Breast epithelium (tissue), 4 donors: ENCODE measurements around the gene AQP5. TPM values are rescaled to one million over a fixed set of nuclear protein-coding genes. Genes with fewer than 3 reads are reported as not detected.

Experiments
- DNase-seq, 2 donors: peaks; one replicate each; pipeline ENCODE4 v3.0.0-alpha.2; 2019; ENCODE audit warnings: low spot score in 2 of 2
- H3K27ac ChIP-seq, 2 donors: fragments of 200-600 bp; sonication (generic) in 1 of 2; one replicate each; pipeline ENCODE4 v1.5.1; 2016 to 2019; ENCODE audit warnings: mild to moderate bottlenecking in 1 of 2
- H3K27me3 ChIP-seq, 2 donors: fragments of 200-600 bp; sonication (generic) in 1 of 2; one replicate each; pipeline versions ENCODE4 v1.5.1 to v1.6.0; 2017 to 2019; ENCODE audit warnings: control low read depth in 1 of 2, mild to moderate bottlenecking in 1 of 2
- H3K36me3 ChIP-seq: fragments of 200-600 bp; one replicate; pipeline ENCODE4 v1.5.1; 2019
- H3K4me1 ChIP-seq, 2 donors: fragments of 200-600 bp; sonication (generic); one replicate each; pipeline ENCODE4 v1.5.1; 2016 to 2019; ENCODE audit warnings: control low read depth in 1 of 2
- H3K4me3 ChIP-seq, 3 donors: fragments of 200-600 bp; sonication (generic); 1 replicate in 2 of 3; 2 replicates in 1 of 3; pipeline ENCODE4 v1.5.1; 2016 to 2019; ENCODE audit warnings: mild to moderate bottlenecking in 3 of 3, moderate library complexity in 2 of 3
- H3K9me3 ChIP-seq, 2 donors: fragments of 200-600 bp; sonication (generic) in 1 of 2; one replicate each; pipeline ENCODE4 v1.5.1; 2016 to 2019; ENCODE audit warnings: control low read depth in 1 of 2
- CTCF ChIP-seq, 3 donors: fragments of 450-650 bp; IDR thresholded peaks; one replicate each; pipeline ENCODE4 v1.5.1; 2016 to 2017; ENCODE audit warnings: antibody characterized with exemption in 3 of 3, mild to moderate bottlenecking in 3 of 3, moderate library complexity in 3 of 3
- POLR2A ChIP-seq: fragments of 450-650 bp; IDR thresholded peaks from one replicate; pipeline ENCODE4 v1.6.1; 2016; ENCODE audit warnings: antibody characterized with exemption, mild to moderate bottlenecking, moderate library complexity
- POLR2AphosphoS5 ChIP-seq, 3 donors: sonication (generic); formaldehyde crosslinking; IDR thresholded peaks; one replicate each; pipeline ENCODE4 v1.6.1; 2017; ENCODE audit warnings: antibody characterized with exemption in 3 of 3
- intact Hi-C: fragments of 100-400 bp; cut with DNase I; formaldehyde crosslinking; loops from one replicate; pipeline ENCODE4 v1.15.1; 2023; ENCODE audit warnings: low total_unique reads
- total RNA-seq, 3 donors: library from RNA; depleted of rRNA; stranded (reverse); fragments of >200 nt; gene quantifications; one replicate each; pipeline ENCODE4 v1.1.0, GENCODE V29; 2016

The AQP5 gene
- total RNA-seq, 3 donors from 2014 or later, result 3.1 to 4.6 TPM; not detected in 1

DNA sequence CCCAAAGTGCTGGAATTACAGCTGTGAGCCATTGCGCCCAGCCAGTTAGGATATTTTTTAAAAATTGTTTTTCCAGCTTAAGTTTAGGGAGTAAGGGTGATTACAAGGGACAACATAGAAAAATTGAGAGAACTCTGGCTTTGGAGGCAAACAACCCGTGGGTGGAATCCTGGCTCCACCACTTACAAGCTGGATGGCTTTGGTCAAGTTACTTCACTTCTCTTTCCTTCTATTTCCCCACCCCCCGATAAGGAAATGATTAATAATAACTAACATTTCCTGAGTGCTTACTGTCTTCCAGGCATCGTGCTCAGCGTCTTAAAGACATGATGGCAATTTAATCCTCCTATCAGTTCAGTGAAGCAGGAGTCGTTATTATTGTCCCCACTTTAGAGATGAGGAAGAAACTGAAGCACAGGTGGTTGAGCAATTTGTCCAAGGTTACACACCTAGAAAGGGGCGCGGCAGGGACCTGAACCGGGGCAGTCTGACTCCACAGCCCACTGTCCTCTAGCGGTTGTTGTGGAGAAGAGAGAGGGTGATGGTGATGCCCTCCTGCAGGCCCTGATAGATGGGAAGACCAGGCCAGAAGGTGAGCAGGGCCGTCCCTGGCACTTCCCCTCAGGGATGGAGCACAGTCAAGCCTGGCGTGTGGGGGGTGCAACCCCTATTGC is 41.3 kb upstream of the AQP5 start:
- Histone ChIP-seq H3K4me3 (no peak overlapping the region), H3K36me3 (no peaks in the 10 kb centered on the region), H3K4me1 (no peaks in the 10 kb centered on the region), H3K9me3 (no peaks in the 10 kb centered on the region), H3K27ac (peak overlapping the region in 1 of 2 donors; percentile 62), H3K27me3 (no peaks in the 10 kb centered on the region)
- intact Hi-C loops, result no loop called here
- peak in 1 of 2 donors; percentile 30 for DNase-seq
- no peak for TF ChIP-seq POLR2AphosphoS5 (IDR thresholded peaks at IDR 0.05)
- no peak for TF ChIP-seq POLR2A
- TF ChIP-seq CTCF (IDR thresholded peaks at IDR 0.05), result no peak

DNA sequence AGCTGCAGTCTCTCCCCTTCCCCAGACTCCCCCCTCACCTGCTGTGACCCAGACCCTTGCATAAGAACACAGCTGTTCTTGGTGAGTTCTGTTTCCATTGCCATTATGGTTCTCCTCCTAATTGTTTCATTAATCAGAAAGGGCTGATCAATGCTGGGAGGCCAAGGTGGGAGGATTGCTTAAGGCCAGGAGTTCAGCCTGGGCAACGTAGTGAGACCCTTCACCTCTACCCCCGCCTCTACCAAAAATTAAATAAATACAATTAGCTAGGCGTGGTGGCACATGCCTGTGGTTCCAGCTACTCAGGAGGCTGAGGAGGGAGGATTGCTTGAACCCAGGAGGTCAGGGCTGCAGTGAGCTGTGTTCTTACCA is 40.8 kb upstream of the AQP5 start:
- no peaks in the 10 kb centered on the region for H3K4me1 ChIP-seq
- no peaks in the 10 kb centered on the region for H3K27me3 ChIP-seq
- no peak for DNase-seq
- H3K27ac ChIP-seq, result peak overlapping the region in 1 of 2 donors; percentile 62
- no peaks in the 10 kb centered on the region for H3K9me3 ChIP-seq
- no peak overlapping the region for H3K4me3 ChIP-seq
- intact Hi-C loops, result no loop called here
- no peaks in the 10 kb centered on the region for H3K36me3 ChIP-seq
- no peak for TF ChIP-seq CTCF (IDR thresholded peaks at IDR 0.05)
- no peak for TF ChIP-seq POLR2A
- TF ChIP-seq POLR2AphosphoS5 (IDR thresholded peaks at IDR 0.05), result no peak

GRCh38 chr12:49921299-49921698 is 40.4 kb upstream of the AQP5 start:
- Histone ChIP-seq H3K9me3 (no peaks in the 10 kb centered on the region), H3K36me3 (no peaks in the 10 kb centered on the region), H3K4me3 (no peak overlapping the region), H3K27me3 (no peaks in the 10 kb centered on the region), H3K4me1 (no peaks in the 10 kb centered on the region), H3K27ac (no peak overlapping the region)
- intact Hi-C loops, result no loop called here
- TF ChIP-seq CTCF (IDR thresholded peaks at IDR 0.05), result no peak
- TF ChIP-seq POLR2AphosphoS5 (IDR thresholded peaks at IDR 0.05), result no peak
- no peak for DNase-seq

DNA sequence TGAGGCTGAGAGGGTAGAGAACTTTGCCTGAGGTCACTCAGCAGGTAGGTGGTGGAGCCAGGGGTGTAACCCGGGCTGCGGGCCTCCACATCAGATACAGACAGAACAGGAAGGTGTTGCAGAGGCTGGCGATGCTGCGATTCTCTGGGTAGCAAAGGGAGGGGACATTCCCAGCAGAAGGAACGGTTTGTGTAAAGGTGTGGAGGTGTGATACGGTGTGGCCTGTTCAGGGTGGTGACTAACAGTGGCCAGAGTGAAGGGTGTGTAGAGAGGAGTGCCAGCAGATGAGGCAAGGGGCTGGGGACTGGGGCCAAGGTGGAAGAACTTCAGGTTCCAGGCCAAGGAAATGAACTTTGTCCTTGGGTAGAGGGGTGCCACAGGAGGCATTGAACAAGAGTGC is 39.7 kb upstream of the AQP5 start:
- Histone ChIP-seq H3K27ac (no peak overlapping the region), H3K4me3 (no peak overlapping the region), H3K36me3 (no peaks in the 10 kb centered on the region), H3K9me3 (no peaks in the 10 kb centered on the region), H3K4me1 (no peaks in the 10 kb centered on the region), H3K27me3 (no peaks in the 10 kb centered on the region)
- DNase-seq, result no peak
- intact Hi-C loops, result no loop called here
- TF ChIP-seq CTCF (IDR thresholded peaks at IDR 0.05), result no peak
- no peak for TF ChIP-seq POLR2AphosphoS5 (IDR thresholded peaks at IDR 0.05)
- TF ChIP-seq POLR2A, result no peak

- Histone ChIP-seq H3K4me3 (no peak overlapping the region), H3K27me3 (no peaks in the 10 kb centered on the region), H3K36me3 (no peaks in the 10 kb centered on the region), H3K9me3 (no peaks in the 10 kb centered on the region), H3K4me1 (no peaks in the 10 kb centered on the region), H3K27ac (peak overlapping the region in 1 of 2 donors; percentile 43)
- TF ChIP-seq POLR2AphosphoS5 (IDR thresholded peaks at IDR 0.05) (no peak), POLR2A (no peak), CTCF (IDR thresholded peaks at IDR 0.05) (no peak)
- intact Hi-C loops, result no loop called here
- DNase-seq, result no peak
Observed at GRCh38 chr12:49922349-49923034, 39.2 kb upstream of the AQP5 start.
